22Rv1 (cell line): ENCODE data around the gene TRDN.

Experiments
- ZFX ChIP-seq: fragments of 450-650 bp; IDR thresholded peaks from 2 replicates; pipeline ENCODE4 v1.6.1; 2017; ENCODE audit warnings: antibody characterized with exemption, borderline replicate concordance
- TF ChIP-seq, protein P1 (sequence below): fragments of 450-650 bp; IDR thresholded peaks from 2 replicates; pipeline ENCODE4 v1.5.1; 2017; ENCODE audit warnings: mild to moderate bottlenecking

DNA sequence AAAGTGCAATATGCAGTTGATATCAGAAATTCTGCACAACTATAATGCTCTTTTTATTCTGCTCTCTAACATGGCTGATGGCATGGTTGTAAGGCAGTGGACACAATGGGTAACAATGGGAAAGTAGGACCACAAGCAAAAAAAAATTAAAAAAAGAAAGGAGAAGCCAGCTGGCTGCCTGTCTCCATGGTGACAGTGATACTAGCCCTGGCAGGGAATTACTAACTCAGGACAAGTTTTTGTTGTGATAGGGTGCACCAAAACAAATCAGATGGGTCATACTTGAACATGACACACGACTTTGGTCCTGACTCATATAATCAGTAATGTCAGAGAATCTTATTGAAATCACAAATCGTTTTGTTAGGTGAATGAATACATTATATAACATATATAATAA is 169.4 kb downstream of the TRDN start:
- TF ChIP-seq, protein P1, sequence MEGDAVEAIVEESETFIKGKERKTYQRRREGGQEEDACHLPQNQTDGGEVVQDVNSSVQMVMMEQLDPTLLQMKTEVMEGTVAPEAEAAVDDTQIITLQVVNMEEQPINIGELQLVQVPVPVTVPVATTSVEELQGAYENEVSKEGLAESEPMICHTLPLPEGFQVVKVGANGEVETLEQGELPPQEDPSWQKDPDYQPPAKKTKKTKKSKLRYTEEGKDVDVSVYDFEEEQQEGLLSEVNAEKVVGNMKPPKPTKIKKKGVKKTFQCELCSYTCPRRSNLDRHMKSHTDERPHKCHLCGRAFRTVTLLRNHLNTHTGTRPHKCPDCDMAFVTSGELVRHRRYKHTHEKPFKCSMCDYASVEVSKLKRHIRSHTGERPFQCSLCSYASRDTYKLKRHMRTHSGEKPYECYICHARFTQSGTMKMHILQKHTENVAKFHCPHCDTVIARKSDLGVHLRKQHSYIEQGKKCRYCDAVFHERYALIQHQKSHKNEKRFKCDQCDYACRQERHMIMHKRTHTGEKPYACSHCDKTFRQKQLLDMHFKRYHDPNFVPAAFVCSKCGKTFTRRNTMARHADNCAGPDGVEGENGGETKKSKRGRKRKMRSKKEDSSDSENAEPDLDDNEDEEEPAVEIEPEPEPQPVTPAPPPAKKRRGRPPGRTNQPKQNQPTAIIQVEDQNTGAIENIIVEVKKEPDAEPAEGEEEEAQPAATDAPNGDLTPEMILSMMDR = no peak
- TF ChIP-seq ZFX = no peak
